Lung (tissue), 12 donors: ENCODE results near the gene GALM. TPM values are rescaled to one million over a fixed set of nuclear protein-coding genes. Genes with fewer than 3 reads are reported as not detected.

Experiments
- ATAC-seq: fragments of 200-7000 bp; cut with Tn5 transposase; one replicate; pipeline ENCODE4 v1.9.1; 2020; ENCODE audit warnings: moderate number of reproducible peaks; ENCODE audit not compliant: insufficient read depth, low FRiP score
- DNase-seq, 3 donors: peaks; one replicate each; pipeline ENCODE4 v3.0.0-alpha.2; 2013 to 2017
- H3K27ac ChIP-seq, 2 donors: one replicate each; pipeline ENCODE4 v1.5.1; 2013; ENCODE audit warnings: mild to moderate bottlenecking in 2 of 2, moderate library complexity in 2 of 2, control low read depth in 1 of 2, inconsistent platforms in 1 of 2, low read depth in 1 of 2, low read length in 1 of 2
- H3K27me3 ChIP-seq, 3 donors: one replicate each; pipeline ENCODE4 v1.5.1; 2013; ENCODE audit warnings: low read length in 2 of 3; ENCODE audit not compliant: control insufficient read depth in 3 of 3, insufficient read depth in 3 of 3
- H3K36me3 ChIP-seq, 4 donors: one replicate each; pipeline ENCODE4 v1.5.1; 2013; ENCODE audit warnings: low read length in 4 of 4, mild to moderate bottlenecking in 1 of 4, moderate library complexity in 1 of 4; ENCODE audit not compliant: control insufficient read depth in 4 of 4, insufficient read depth in 4 of 4
- H3K4me1 ChIP-seq, 5 donors: one replicate each; pipeline ENCODE4 v1.5.1; 2013; ENCODE audit warnings: low read length in 5 of 5, mild to moderate bottlenecking in 2 of 5, moderate library complexity in 1 of 5; ENCODE audit not compliant: control insufficient read depth in 5 of 5, insufficient read depth in 5 of 5
- H3K4me3 ChIP-seq: one replicate; pipeline ENCODE4 v1.5.1; 2013; ENCODE audit warnings: mild to moderate bottlenecking, control low read depth, moderate library complexity
- H3K9ac ChIP-seq, 2 donors: one replicate each; pipeline ENCODE4 v1.5.1; 2013; ENCODE audit warnings: low read length in 2 of 2, control low read depth in 1 of 2; ENCODE audit not compliant: insufficient read depth in 1 of 2
- H3K9me3 ChIP-seq, 4 donors: one replicate each; pipeline ENCODE4 v1.5.1; 2013; ENCODE audit warnings: low read length in 3 of 4, mild to moderate bottlenecking in 1 of 4, moderate library complexity in 1 of 4; ENCODE audit not compliant: control insufficient read depth in 4 of 4, insufficient read depth in 3 of 4
- WGBS, 2 donors: extraction: QIAGEN DNeasy Blood & Tissue Kit; methylation state at CpG; one replicate each; pipeline ENCODE4 v1.1.7; 2013; 5-methylcytosine and 5-hydroxymethylcytosine counted together
- polyA plus RNA-seq, 2 donors: library from polyadenylated mRNA; stranded (reverse); fragments of 200-250 nt; gene quantifications; one replicate each; pipeline ENCODE4 v1.2.1, GENCODE V29; 2013
- total RNA-seq, 2 donors: library from RNA; depleted of rRNA in 1 of 2; stranded (reverse); fragments of >200 nt in 1 of 2; gene quantifications; one replicate each; pipeline ENCODE4 v1.2.1, GENCODE V29; 2014 to 2021
- TF ChIP-seq, protein P1 (sequence below): IDR thresholded peaks from 2 replicates; pipeline ENCODE4 v1.5.1; 2012; ENCODE audit warnings: mild to moderate bottlenecking; ENCODE audit errors: control extremely low read depth, extremely low read depth
- donor health status: control.
- donor health status: control.
- donor health status: Bipolar disorder and iron deficiency.
- donor health status: healthy.
- donor health status: DM: yes; HTN: yes; CAD: no.

GALM gene
- total and polyA plus RNA-seq, 4 donors, result 7.6 to 25.5 (median 14.1) TPM

DNA sequence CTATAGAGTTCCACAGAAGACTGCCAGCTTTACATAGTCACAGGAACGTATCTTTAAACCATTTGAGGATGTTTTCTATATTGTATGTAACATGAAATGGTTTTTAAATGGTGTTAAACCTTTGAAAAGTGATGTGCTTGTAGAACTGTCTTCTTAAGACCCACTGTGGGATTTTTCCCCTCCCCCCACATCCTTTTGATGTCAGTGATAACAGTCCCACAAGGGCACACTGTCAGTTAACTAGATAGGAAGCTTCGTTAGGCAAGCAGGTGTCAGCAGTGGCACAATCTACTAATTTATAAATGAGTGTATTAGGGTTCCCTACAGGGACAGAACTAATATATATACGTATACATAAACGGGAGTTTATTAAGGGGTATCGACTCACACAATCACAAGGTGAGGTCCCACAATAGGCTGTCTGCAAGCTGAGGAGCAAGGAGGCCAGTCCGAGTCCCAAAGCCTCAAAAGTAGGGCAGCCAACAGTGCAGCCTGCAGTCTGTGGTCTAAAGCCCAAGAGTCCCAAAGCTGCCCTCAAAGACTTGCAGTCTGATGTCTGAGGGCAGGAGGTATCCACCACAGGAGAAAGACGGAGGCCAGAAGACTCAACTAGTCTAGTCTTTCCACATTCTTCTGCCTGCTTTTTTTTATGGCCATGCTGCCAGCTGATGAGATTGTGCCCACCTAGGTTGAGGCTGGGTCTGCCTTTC, 39.4 kb upstream of the GALM start:
- TF ChIP-seq, protein P1, sequence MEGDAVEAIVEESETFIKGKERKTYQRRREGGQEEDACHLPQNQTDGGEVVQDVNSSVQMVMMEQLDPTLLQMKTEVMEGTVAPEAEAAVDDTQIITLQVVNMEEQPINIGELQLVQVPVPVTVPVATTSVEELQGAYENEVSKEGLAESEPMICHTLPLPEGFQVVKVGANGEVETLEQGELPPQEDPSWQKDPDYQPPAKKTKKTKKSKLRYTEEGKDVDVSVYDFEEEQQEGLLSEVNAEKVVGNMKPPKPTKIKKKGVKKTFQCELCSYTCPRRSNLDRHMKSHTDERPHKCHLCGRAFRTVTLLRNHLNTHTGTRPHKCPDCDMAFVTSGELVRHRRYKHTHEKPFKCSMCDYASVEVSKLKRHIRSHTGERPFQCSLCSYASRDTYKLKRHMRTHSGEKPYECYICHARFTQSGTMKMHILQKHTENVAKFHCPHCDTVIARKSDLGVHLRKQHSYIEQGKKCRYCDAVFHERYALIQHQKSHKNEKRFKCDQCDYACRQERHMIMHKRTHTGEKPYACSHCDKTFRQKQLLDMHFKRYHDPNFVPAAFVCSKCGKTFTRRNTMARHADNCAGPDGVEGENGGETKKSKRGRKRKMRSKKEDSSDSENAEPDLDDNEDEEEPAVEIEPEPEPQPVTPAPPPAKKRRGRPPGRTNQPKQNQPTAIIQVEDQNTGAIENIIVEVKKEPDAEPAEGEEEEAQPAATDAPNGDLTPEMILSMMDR, result no peak
- no peak for ATAC-seq
- 79% methylated on average over 7 of the region's 7 CpGs for WGBS, 2 donors

DNA sequence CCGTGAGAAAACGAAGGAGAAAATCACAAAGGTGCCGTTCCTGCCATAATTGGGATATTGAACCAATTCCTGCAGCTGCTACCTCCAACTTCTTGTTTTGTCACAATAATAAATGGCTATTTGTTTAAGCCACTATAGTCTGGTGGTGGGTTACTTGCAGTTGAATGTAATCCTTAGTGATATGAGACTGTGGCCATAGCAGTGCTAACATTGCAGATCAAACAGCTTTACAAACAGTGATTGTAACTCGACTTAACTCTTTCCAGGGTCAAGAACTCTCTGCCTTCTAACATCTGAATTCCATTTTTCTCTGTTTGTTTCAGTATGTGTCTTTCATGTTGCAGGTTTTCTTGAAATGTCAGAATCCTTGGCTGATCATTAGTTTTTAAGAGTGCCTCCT, 38.5 kb upstream of the GALM start:
- Histone ChIP-seq H3K36me3 (no peaks in the 10 kb centered on the region), H3K27ac (no peak overlapping the region), H3K9me3 (no peaks in the 10 kb centered on the region), H3K4me1 (peaks cover 0 to 7% (median 0%) of the 10 kb centered on the region in 5 donors), H3K9ac (no peak overlapping the region), H3K27me3 (no peaks in the 10 kb centered on the region), H3K4me3 (no peak overlapping the region)
- DNase-seq (no peak), ATAC-seq (no peak)
- TF ChIP-seq, protein P1, result no peak
- WGBS, 2 donors, result 73 to 83% methylated on average over 4 of the region's 4 CpGs

More for the DNA sequence above, 39.4 kb upstream of the GALM start:
- Histone ChIP-seq H3K9ac (no peak overlapping the region), H3K4me1 (peaks cover 0 to 7% (median 0%) of the 10 kb centered on the region in 5 donors), H3K9me3 (no peaks in the 10 kb centered on the region), H3K27ac (no peak overlapping the region), H3K36me3 (no peaks in the 10 kb centered on the region), H3K4me3 (no peak overlapping the region), H3K27me3 (no peaks in the 10 kb centered on the region)
- DNase-seq, result no peak

DNA sequence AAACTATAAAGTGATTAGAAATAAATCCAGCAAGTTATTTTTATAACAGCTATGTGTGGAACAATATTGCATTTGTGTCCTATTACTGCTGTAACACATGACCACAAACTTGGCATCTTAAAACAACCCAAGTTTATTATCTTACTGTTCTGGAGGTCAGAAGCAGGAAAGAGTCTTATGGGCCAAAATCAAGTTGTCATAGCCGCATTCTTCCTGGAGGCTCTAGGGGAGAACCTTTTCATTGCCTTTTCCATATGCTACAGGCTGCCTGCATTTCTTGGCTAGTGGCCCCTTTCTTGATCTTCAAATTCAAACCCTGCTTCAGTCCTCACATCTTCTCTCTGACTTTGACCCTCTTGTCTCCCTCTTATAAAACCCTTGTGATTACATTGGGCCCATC, 36.2 kb upstream of the GALM start:
- 95 to 100% methylated on average over 1 of the region's 1 CpG for WGBS, 2 donors
- DNase-seq (no peak), ATAC-seq (no peak)
- H3K4me3 ChIP-seq, result no peak overlapping the region
- H3K9me3 ChIP-seq, result no peaks in the 10 kb centered on the region
- no peak overlapping the region for H3K27ac ChIP-seq
- TF ChIP-seq, protein P1, result no peak
- H3K9ac ChIP-seq, result no peak overlapping the region
- no peaks in the 10 kb centered on the region for H3K27me3 ChIP-seq
- H3K36me3 ChIP-seq, result no peaks in the 10 kb centered on the region
- H3K4me1 ChIP-seq, result peaks cover 0 to 6% (median 0%) of the 10 kb centered on the region in 5 donors
